Upper lobe of left lung (tissue), 4 donors: ENCODE measurements around the gene WASF1.

Experiments used
- CTCF ChIP-seq, 6 experiments: fragments of 450-650 bp in 4 of 6; fragments of 200-600 bp in 2 of 6; sonication (generic) in 2 of 6; IDR thresholded peaks; one replicate each; pipeline ENCODE4 v1.5.1; 2016 to 2019; ENCODE audit warnings: antibody characterized with exemption in 6 of 6
- POLR2A ChIP-seq, 4 donors: fragments of 450-650 bp; IDR thresholded peaks; one replicate each; pipeline ENCODE4 v1.5.1; 2016 to 2017; ENCODE audit warnings: antibody characterized with exemption in 4 of 4, mild to moderate bottlenecking in 2 of 4

- TF ChIP-seq POLR2A (IDR thresholded peaks at IDR 0.05) (no peak), CTCF (IDR thresholded peaks at IDR 0.05) (no peak)
These were observed 40.4 kb downstream of the WASF1 start for GRCh38 chr6:110139052-110139451.
